ENCODE measurements around the gene RIC3.

The RIC3 gene

GRCh38 chr11:8111636-8112035 is 57.2 kb downstream of the RIC3 start:
- Histone ChIP-seq H3K79me2 (ENCODE audit: insufficient read depth, low read depth) (no peaks in the 10 kb centered on the region), H2AFZ (ENCODE audit: low read depth) (no peak overlapping the region), H3K27me3 (ENCODE audit: insufficient read depth, low read depth) (no peaks in the 10 kb centered on the region), H3K4me3 (IDR thresholded peaks at IDR 0.05; ENCODE audit: insufficient read depth, low read depth, low read length) (no peak overlapping the region), H3K4me2 (no peak overlapping the region), H4K20me1 (ENCODE audit: insufficient read depth) (no peaks in the 10 kb centered on the region), H3K9ac (no peak overlapping the region), H3K36me3 (ENCODE audit: insufficient read depth) (no peaks in the 10 kb centered on the region), H3K4me1 (ENCODE audit: low read depth, poor library complexity, severe bottlenecking) (no peaks in the 10 kb centered on the region), H3K27ac (no peak overlapping the region)
- TF ChIP-seq CTCF (conservative IDR thresholded peaks at IDR 0.05; ENCODE audit: low read depth, low read length), result no peak

- H3K27me3 ChIP-seq (ENCODE audit: insufficient read depth, low read depth), result no peaks in the 10 kb centered on the region
- TF ChIP-seq CTCF (conservative IDR thresholded peaks at IDR 0.05; ENCODE audit: low read depth, low read length), result no peak
- H3K9ac ChIP-seq, result no peak overlapping the region
- no peak overlapping the region for H2AFZ ChIP-seq (ENCODE audit: low read depth)
- no peak overlapping the region for H3K4me2 ChIP-seq
- no peaks in the 10 kb centered on the region for H3K79me2 ChIP-seq (ENCODE audit: insufficient read depth, low read depth)
- H3K27ac ChIP-seq, result no peak overlapping the region
- no peak overlapping the region for H3K4me3 ChIP-seq (IDR thresholded peaks at IDR 0.05; ENCODE audit: insufficient read depth, low read depth, low read length)
- H4K20me1 ChIP-seq (ENCODE audit: insufficient read depth), result no peaks in the 10 kb centered on the region
- no peaks in the 10 kb centered on the region for H3K36me3 ChIP-seq (ENCODE audit: insufficient read depth)
- no peaks in the 10 kb centered on the region for H3K4me1 ChIP-seq (ENCODE audit: low read depth, poor library complexity, severe bottlenecking)
These were observed 58.4 kb downstream of the RIC3 start for GRCh38 chr11:8110396-8110795.

GRCh38 chr11:8109675-8110074 is 59.1 kb downstream of the RIC3 start:
- H3K9ac ChIP-seq, result no peak overlapping the region
- H2AFZ ChIP-seq (ENCODE audit: low read depth), result no peak overlapping the region
- H3K27me3 ChIP-seq (ENCODE audit: insufficient read depth, low read depth), result no peaks in the 10 kb centered on the region
- H3K4me2 ChIP-seq, result no peak overlapping the region
- no peaks in the 10 kb centered on the region for H3K79me2 ChIP-seq (ENCODE audit: insufficient read depth, low read depth)
- no peaks in the 10 kb centered on the region for H3K4me1 ChIP-seq (ENCODE audit: low read depth, poor library complexity, severe bottlenecking)
- H4K20me1 ChIP-seq (ENCODE audit: insufficient read depth), result no peaks in the 10 kb centered on the region
- no peak for TF ChIP-seq CTCF (conservative IDR thresholded peaks at IDR 0.05; ENCODE audit: low read depth, low read length)
- no peak overlapping the region for H3K27ac ChIP-seq
- no peaks in the 10 kb centered on the region for H3K36me3 ChIP-seq (ENCODE audit: insufficient read depth)
- H3K4me3 ChIP-seq (IDR thresholded peaks at IDR 0.05; ENCODE audit: insufficient read depth, low read depth, low read length), result no peak overlapping the region

- no peak for TF ChIP-seq CTCF (conservative IDR thresholded peaks at IDR 0.05; ENCODE audit: low read depth, low read length)
These were observed 60.4 kb downstream of the RIC3 start for GRCh38 chr11:8108421-8108820.

More at GRCh38 chr11:8108421-8108820, 60.4 kb downstream of the RIC3 start:
- Histone ChIP-seq H3K36me3 (ENCODE audit: insufficient read depth) (no peaks in the 10 kb centered on the region), H3K4me1 (ENCODE audit: low read depth, poor library complexity, severe bottlenecking) (no peaks in the 10 kb centered on the region), H3K27me3 (ENCODE audit: insufficient read depth, low read depth) (no peaks in the 10 kb centered on the region), H3K4me2 (no peak overlapping the region), H3K79me2 (ENCODE audit: insufficient read depth, low read depth) (no peaks in the 10 kb centered on the region), H3K9ac (no peak overlapping the region), H3K27ac (no peak overlapping the region), H3K4me3 (IDR thresholded peaks at IDR 0.05; ENCODE audit: insufficient read depth, low read depth, low read length) (no peak overlapping the region), H4K20me1 (ENCODE audit: insufficient read depth) (no peaks in the 10 kb centered on the region), H2AFZ (ENCODE audit: low read depth) (no peak overlapping the region)

Measured in KMS-11 (cell line).